Adrenal gland (tissue), 12 donors: Measurements from ENCODE around the gene CCDC174. TPM values are rescaled to one million over a fixed set of nuclear protein-coding genes. Genes with fewer than 3 reads are reported as not detected.
"Not testable (repeated sequence)": the region's sequence is repeated elsewhere in the genome, so short reads cannot be mapped to it uniquely, and the experiment has no call there.

Experiments used
- DNase-seq, 7 donors: peaks; one replicate each; pipeline ENCODE4 v3.0.0-alpha.2; 2019 to 2020
- H3K27ac ChIP-seq, 5 donors: fragments of 200-600 bp; sonication (generic) in 4 of 5; 1 replicate in 3 of 5; 2 replicates in 2 of 5; pipeline versions ENCODE4 v1.5.1 to v1.8.0; 2016 to 2020; ENCODE audit warnings: mild to moderate bottlenecking in 1 of 5
- H3K27me3 ChIP-seq: fragments of 200-600 bp; 2 replicates; pipeline ENCODE4 v1.8.0; 2021
- H3K36me3 ChIP-seq, 2 donors: fragments of 200-600 bp; replicated peaks in 1 of 2; 1 replicate in 1 of 2; 2 replicates in 1 of 2; pipeline versions ENCODE4 v1.5.1 to v1.8.0; 2018 to 2022
- H3K4me1 ChIP-seq, 2 donors: fragments of 200-600 bp; replicated peaks in 1 of 2; 1 replicate in 1 of 2; 2 replicates in 1 of 2; pipeline versions ENCODE4 v1.5.1 to v1.8.0; 2018 to 2021
- H3K4me3 ChIP-seq, 4 donors: fragments of 200-600 bp; sonication (generic) in 3 of 4; one replicate each; pipeline ENCODE4 v1.5.1; 2016 to 2018
- H3K9me3 ChIP-seq, 3 donors: fragments of 200-600 bp; sonication (generic) in 1 of 3; replicated peaks in 1 of 3; 1 replicate in 2 of 3; 2 replicates in 1 of 3; pipeline versions ENCODE4 v1.5.1 to v1.8.0; 2016 to 2021
- CTCF ChIP-seq, 6 experiments: fragments of 450-650 bp in 4 of 6; fragments of 200-600 bp in 2 of 6; sonication (generic) in 1 of 6; IDR thresholded peaks; 1 replicate in 5 of 6; 2 replicates in 1 of 6; pipeline versions ENCODE4 v1.5.1 to v1.8.0; 2016 to 2021; ENCODE audit warnings: antibody characterized with exemption in 6 of 6, mild to moderate bottlenecking in 2 of 6, moderate library complexity in 1 of 6
- POLR2A ChIP-seq, 2 donors: fragments of 450-650 bp; IDR thresholded peaks; one replicate each; pipeline ENCODE4 v1.6.1; 2017; ENCODE audit warnings: antibody characterized with exemption in 2 of 2, mild to moderate bottlenecking in 2 of 2, moderate library complexity in 1 of 2
- WGBS, 4 donors: extraction: QIAGEN DNeasy Blood & Tissue Kit in 2 of 4; methylation state at CpG; one replicate each; pipeline versions ENCODE4 v1.1.5 to v1.1.7; 2013 to 2017; 5-methylcytosine and 5-hydroxymethylcytosine counted together
- intact Hi-C, 2 donors: fragments of 100-400 bp; cut with DNase I; formaldehyde crosslinking; loops; one replicate each; pipeline versions ENCODE4 v1.14.1 to v1.15.0; 2022 to 2023
- polyA plus RNA-seq, 3 donors: library from polyadenylated mRNA; stranded (reverse); fragments of 200-250 nt in 2 of 3; fragments of 350-450 nt in 1 of 3; fragmentation: Illumina TruSeq in 1 of 3; extraction: RNeasy Lipid Tissue Mini Kit (QIAGEN cat#74804) in 1 of 3; gene quantifications; one replicate each; pipeline ENCODE4 v1.2.3, GENCODE V29; 2013 to 2014
- total RNA-seq, 9 donors: library from RNA; depleted of rRNA in 4 of 9; stranded (reverse); fragments of >200 nt in 4 of 9; fragments of 120-200 nt in 1 of 9; fragmentation: NEBNext Ultra II Directional in 1 of 9; extraction: Animal tissue kit (Norgen Biotek cat#: 25700) in 1 of 9; gene quantifications; one replicate each; pipeline versions ENCODE4 v1.1.0 to v1.2.4, GENCODE V29; 2013 to 2023
- donor health status: healthy with polysubstance abuse.
- donor health status: Bipolar disorder and iron deficiency.
- donor health status: DM: yes; HTN: yes; CAD: no.
- donor health status: DM: no; HTN: no; CAD: no.
- donor health status: DM: no; HTN: no; CAD: no.
- donor health status: DM: yes; HTN: yes; CAD: no.

Gene CCDC174
- total and polyA plus RNA-seq, 12 donors, result 4.3 to 31.6 (median 20.1) TPM

GRCh38 chr3:14605067-14605466, 46.5 kb upstream of the CCDC174 start:
- intact Hi-C loops, result no loop called here
- H3K27ac ChIP-seq, result peak overlapping the region in 1 of 5 donors; percentile 54
- no peak overlapping the region for H3K4me3 ChIP-seq
- no peak for TF ChIP-seq CTCF (IDR thresholded peaks at IDR 0.05)
- TF ChIP-seq POLR2A (IDR thresholded peaks at IDR 0.05), result no peak
- H3K27me3 ChIP-seq, result peaks cover 24% of the 10 kb centered on the region
- DNase-seq, result peak in 1 of 7 donors; percentile 17
- 69 to 79% (median 70%) methylated on average over 3 to 5 of the region's 5 CpGs for whole genome bisulfite sequencing, 4 donors
- H3K4me1 ChIP-seq, result peaks cover 0 to 5% of the 10 kb centered on the region in 2 donors
- no peaks in the 10 kb centered on the region for H3K9me3 ChIP-seq
- H3K36me3 ChIP-seq, result no peaks in the 10 kb centered on the region

GRCh38 chr3:14605744-14606143, 45.8 kb upstream of the CCDC174 start:
- WGBS, 4 donors, result 77 to 85% (median 84%) methylated on average over 7 to 8 of the region's 8 CpGs
- DNase-seq, result no peak
- TF ChIP-seq POLR2A (IDR thresholded peaks at IDR 0.05) (no peak), CTCF (IDR thresholded peaks at IDR 0.05) (no peak)
- intact Hi-C loops, result no loop called here
- Histone ChIP-seq H3K4me3 (no peak overlapping the region), H3K4me1 (peaks cover 0 to 5% of the 10 kb centered on the region in 2 donors), H3K36me3 (no peaks in the 10 kb centered on the region), H3K27ac (peak overlapping the region in 1 of 5 donors; percentile 54), H3K9me3 (no peaks in the 10 kb centered on the region), H3K27me3 (peaks cover 24% of the 10 kb centered on the region)

GRCh38 chr3:14606669-14607339, 44.8 kb upstream of the CCDC174 start:
- WGBS, 4 donors, result 44 to 50% (median 47%) methylated on average over 3 to 6 of the region's 7 CpGs

GRCh38 chr3:14608298-14608697, 43.3 kb upstream of the CCDC174 start:
- no peak overlapping the region for H3K27ac ChIP-seq
- H3K4me1 ChIP-seq, result no peaks in the 10 kb centered on the region
- H3K27me3 ChIP-seq, result peaks cover 4% of the 10 kb centered on the region
- intact Hi-C loops, result no loop called here
- H3K36me3 ChIP-seq, result no peaks in the 10 kb centered on the region
- no peak overlapping the region for H3K4me3 ChIP-seq
- no peak for TF ChIP-seq CTCF (IDR thresholded peaks at IDR 0.05)
- TF ChIP-seq POLR2A (IDR thresholded peaks at IDR 0.05), result no peak
- no peak for DNase-seq
- no peaks in the 10 kb centered on the region for H3K9me3 ChIP-seq
- 64 to 74% (median 68%) methylated on average over 3 of the region's 3 CpGs for WGBS, 4 donors

More at GRCh38 chr3:14606669-14607339, 44.8 kb upstream of the CCDC174 start:
- peak in 3 of 7 donors; percentile 10 to 35 (median 20) for DNase-seq
- no peaks in the 10 kb centered on the region for H3K36me3 ChIP-seq
- intact Hi-C loops, result no loop called here
- peaks cover 16% of the 10 kb centered on the region for H3K27me3 ChIP-seq
- H3K4me1 ChIP-seq, result peaks cover 0 to 5% of the 10 kb centered on the region in 2 donors
- TF ChIP-seq POLR2A (IDR thresholded peaks at IDR 0.05) (no peak), CTCF (IDR thresholded peaks at IDR 0.05) (no peak)
- no peaks in the 10 kb centered on the region for H3K9me3 ChIP-seq
- no peak overlapping the region for H3K27ac ChIP-seq
- H3K4me3 ChIP-seq, result no peak overlapping the region

GRCh38 chr3:14609058-14609457, 42.5 kb upstream of the CCDC174 start:
- H3K4me3 ChIP-seq, result not testable (repeated sequence)

More at GRCh38 chr3:14609058-14609457, 42.5 kb upstream of the CCDC174 start:
- H3K27ac ChIP-seq, H3K36me3 ChIP-seq, H3K27me3 ChIP-seq, intact Hi-C loops, H3K9me3 ChIP-seq, H3K4me1 ChIP-seq, DNase-seq: not testable (repeated sequence)
- WGBS, 4 donors, result 93 to 96% (median 95%) methylated on average over 3 of the region's 3 CpGs
